HG02623 (cell line): ENCODE data around the gene GUCY1A2.
A peak's percentile ranks its signal among the peaks of the same experiment; 100 is the strongest.
"Not testable (repeated sequence)": the region's sequence is repeated elsewhere in the genome, so short reads cannot be mapped to it uniquely, and the experiment has no call there.

Experiments
- ATAC-seq: cut with Tn5 transposase; IDR thresholded peaks from one replicate; pipeline ENCODE4 v1.9.1; 2021; ENCODE audit warnings: moderate library complexity; ENCODE audit not compliant: unreplicated experiment

GUCY1A2 gene, protein sequence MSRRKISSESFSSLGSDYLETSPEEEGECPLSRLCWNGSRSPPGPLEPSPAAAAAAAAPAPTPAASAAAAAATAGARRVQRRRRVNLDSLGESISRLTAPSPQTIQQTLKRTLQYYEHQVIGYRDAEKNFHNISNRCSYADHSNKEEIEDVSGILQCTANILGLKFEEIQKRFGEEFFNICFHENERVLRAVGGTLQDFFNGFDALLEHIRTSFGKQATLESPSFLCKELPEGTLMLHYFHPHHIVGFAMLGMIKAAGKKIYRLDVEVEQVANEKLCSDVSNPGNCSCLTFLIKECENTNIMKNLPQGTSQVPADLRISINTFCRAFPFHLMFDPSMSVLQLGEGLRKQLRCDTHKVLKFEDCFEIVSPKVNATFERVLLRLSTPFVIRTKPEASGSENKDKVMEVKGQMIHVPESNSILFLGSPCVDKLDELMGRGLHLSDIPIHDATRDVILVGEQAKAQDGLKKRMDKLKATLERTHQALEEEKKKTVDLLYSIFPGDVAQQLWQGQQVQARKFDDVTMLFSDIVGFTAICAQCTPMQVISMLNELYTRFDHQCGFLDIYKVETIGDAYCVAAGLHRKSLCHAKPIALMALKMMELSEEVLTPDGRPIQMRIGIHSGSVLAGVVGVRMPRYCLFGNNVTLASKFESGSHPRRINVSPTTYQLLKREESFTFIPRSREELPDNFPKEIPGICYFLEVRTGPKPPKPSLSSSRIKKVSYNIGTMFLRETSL

DNA sequence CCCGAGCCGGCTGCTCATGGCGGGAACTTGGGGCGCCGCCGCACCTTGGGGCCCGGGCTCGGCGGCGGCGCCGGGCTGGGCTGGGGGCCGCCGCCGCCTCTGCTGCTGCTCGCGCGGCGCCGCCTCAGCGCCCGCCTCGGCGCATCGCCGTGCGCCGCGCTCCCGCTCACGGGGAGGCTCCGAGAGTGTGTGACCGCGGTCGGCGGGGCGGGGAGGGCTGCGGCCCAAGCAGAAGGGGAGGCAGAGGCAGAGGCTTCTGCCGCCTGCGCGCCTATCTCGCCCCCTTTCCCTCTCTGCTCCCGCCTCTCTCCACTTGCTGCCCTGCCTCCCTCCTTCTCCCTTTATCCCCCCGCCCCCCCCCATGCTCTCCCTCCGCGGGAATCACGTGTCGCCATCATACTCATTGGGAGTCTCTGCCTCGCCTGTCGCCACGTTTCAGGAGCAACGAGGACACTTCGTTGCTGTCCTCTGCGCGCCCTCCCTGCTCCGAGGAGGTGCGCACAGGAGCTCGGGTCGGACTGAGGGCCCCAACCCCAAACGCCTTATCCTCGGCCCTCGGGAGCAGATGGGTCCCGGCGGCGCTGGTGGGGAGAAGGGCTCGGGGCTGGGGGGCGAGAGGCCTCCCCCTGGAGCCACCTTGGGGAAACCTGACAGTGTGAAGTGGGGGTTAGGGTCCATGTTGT is at the start of gene GUCY1A2:
GUCY1A2 (minus strand) TSS at position 258 of the 683 bp plus-strand sequence. CDS start 421 bp downstream, outside the sequence.
- peak; percentile 29 for ATAC-seq

GRCh38 chr11:107054391-107054790 is 36.1 kb upstream of the GUCY1A2 start:
- no peak for ATAC-seq

GRCh38 chr11:107051332-107051731 is 33.1 kb upstream of the GUCY1A2 start:
- ATAC-seq: not testable (repeated sequence)

- not testable (repeated sequence) for ATAC-seq
These were observed 32.6 kb upstream of the GUCY1A2 start for GRCh38 chr11:107050899-107051298.

DNA sequence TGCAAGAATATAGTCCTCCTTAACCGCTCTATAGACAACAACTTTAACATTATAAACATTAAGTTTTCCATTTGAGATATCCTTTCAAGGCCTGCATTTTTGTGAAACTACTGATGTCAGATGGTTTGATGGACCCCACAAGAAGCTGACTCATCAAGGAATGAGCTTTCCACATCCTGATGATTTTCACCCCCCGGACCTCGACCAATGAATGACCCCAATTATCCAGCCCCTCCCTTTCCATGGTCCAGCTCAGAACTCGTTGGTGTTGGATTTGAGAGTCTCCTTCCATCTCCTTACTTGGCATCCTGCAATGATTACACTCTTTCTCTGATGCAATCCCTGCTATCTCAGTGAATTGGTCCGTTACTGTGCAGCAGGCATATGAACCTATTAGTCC is 31.8 kb upstream of the GUCY1A2 start:
- ATAC-seq: no peak

- ATAC-seq: no peak
These were observed 26.2 kb upstream of the GUCY1A2 start for GRCh38 chr11:107044503-107044902.

DNA sequence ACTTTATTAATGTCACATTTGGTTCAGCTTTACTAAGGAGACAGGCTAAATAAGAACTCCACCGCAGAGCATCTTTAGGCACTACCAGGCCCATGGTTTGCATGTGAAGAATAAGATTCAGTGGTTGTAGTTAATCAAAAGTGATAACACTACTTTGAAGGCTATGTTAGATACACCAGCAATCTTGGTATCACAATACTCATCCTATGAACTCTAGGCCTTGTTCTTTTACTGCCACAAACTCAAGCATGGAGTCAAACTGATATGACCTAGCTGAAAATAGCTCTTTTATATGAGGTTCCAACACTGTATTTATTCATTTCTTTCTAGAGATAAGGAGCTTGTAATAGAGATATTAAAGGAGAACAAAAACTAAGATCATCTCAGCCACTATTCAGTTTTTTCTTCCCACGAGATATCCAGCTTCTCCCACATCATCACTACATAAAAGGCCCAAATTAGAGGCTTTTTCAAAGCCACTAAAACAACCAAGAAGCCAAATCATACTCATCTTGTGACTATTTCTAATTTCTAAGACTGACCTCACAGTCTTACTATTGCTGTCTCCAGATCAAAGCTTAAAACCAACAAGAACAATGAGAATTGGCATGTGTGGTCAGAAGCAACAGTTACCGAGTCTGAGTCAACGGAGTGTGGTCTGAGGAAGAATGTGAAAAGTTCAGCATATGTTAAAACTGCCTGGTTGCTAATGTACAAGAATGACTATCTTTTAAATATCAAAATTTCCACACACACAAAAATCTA is 25.1 kb upstream of the GUCY1A2 start:
- peak; percentile 75 for ATAC-seq

DNA sequence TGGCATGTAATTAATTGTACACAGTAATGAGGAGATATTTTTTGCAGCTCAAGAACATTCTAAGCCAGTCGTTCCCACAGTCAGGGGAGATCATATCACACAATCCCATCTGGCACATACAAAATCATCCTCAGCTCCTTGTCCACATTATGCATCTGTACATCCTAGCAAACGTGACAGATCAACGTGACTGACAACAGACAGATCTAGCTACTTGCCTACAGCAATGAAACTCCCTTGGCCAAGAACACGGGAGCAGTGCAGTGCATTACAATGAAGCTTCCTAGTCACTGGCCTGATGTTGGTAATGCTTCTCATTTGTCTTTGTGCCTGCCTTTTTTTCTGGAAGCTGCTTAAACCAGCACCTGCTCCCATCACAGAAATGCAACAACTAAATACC is 24.5 kb upstream of the GUCY1A2 start:
- no peak for ATAC-seq

- peak; percentile 33 for ATAC-seq
These were observed 22.8 kb upstream of the GUCY1A2 start for GRCh38 chr11:107041088-107041444.

DNA sequence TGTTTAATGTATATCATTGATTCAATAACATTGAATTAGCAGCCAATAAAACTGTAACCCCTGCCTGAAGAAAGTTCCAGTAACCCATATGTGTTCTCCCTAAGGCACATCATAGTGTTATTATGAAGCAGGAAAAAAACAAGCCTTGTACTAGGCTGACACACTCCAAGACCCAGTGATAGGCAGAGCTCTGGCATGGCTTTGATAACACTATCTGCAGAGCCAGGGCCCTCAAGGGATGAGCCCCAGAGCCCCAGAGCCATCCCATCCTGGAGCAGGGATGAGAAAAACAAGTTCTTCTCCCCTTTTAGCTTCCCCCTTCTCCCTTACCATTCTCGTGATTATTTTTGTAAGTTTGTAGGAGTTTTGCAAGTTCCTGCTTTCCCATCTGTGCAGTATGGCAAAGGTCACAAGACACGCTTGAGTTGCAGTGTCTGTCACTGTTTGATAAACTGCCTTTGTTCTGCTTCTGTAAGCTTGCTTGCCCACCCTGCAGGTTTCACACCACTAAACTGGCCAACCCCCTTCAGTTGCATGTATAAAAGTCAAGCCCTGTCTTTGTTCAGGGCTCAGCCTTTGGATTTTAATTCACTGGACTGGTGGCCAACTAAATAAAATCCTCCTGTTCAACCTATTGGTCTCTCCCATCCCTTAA is 22.3 kb upstream of the GUCY1A2 start:
- ATAC-seq: no peak

- ATAC-seq: no peak
These were observed 7.4 kb upstream of the GUCY1A2 start for GRCh38 chr11:107025673-107026072.

GRCh38 chr11:107020594-107020993 is 2.3 kb upstream of the GUCY1A2 start:
- no peak for ATAC-seq

DNA sequence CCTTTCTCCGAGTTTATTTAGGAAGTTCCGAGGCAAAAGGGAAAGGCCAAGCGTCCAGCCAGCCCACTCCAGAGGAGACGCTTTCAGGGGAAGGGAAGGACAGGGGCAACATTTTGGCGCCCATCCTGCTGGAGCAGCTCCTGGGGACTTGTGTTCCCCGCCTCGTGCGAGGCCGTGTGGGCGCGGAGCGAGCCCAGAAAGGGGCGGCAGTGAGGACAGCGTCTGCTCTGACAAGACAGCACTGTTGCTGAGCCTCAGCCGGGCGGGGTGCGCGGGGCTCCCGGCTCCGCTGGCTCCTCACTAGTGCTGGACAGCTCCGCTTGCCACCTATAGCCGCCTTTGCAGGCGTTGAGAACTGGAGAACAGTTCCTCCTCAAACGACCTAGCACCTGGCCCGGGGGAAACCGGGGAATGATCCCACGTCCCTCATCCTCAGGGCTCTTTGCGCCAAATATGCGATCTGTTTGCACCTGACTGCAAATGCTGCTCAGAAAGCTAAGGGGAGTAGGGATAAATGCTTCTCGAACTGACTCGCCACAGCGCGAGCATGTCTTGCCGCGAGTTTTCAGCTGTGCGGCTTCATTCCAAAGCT is 722 bp upstream of the GUCY1A2 start:
- no peak for ATAC-seq

GRCh38 chr11:107017433-107018218 is 650 bp downstream of the GUCY1A2 start:
- ATAC-seq: peak; percentile 44

- no peak for ATAC-seq
These were observed 1.2 kb downstream of the GUCY1A2 start for GRCh38 chr11:107017104-107017432.

DNA sequence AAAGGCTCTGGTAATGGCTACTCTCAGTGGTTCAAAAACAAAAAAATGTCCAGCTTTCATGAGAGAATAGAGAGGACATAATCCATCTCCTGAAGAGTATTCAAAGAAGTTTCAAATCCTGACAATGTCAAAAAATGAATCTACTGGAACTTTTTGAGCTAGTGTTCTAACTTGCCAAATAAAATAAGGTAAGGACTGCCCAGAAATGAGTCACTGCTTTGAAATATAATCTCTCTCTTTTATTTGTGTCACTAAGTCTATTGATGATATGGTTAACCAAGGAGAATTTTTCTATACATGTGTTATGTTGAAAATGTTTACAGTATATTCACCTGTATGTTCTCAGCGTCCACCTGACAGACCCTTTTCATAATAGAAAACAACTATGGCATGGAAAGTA is 3.4 kb downstream of the GUCY1A2 start:
- ATAC-seq: no peak

DNA sequence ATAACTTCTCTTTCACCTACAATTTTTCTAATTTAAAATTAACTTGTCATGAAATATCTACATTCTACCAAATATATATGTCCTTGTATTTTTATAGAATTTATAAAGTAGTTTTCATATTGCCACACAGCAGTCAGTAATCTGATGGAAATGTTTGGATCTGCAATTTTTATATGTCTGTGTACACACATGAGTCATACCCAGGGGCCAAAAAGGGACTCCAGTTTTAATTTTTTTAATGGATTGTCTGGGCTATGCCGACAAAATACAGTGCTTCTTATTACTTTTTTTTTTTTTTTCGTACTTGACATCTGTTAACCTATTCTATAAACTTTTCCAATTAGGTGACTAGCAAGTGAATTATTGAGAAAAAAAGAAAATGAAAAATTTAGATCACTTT is 6.3 kb downstream of the GUCY1A2 start:
- ATAC-seq: no peak

DNA sequence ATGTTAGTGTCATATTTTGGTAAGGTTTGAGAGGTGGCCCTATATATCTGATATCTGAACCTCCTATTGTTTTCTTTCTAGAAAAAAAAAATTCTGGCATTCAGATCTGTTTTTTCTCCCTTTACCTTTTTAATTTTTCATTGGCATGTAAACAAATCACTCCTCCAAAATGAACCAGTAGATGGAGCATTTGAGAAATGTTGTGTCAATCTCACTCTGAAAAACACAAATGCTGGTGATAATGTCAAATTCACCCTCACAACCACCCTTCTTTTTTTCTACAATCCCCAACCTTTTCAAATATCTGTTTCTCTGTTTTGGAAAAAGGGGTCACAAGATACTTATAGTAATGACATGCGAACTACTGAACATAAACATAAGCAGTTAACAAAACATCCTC is 9.1 kb downstream of the GUCY1A2 start:
- no peak for ATAC-seq

DNA sequence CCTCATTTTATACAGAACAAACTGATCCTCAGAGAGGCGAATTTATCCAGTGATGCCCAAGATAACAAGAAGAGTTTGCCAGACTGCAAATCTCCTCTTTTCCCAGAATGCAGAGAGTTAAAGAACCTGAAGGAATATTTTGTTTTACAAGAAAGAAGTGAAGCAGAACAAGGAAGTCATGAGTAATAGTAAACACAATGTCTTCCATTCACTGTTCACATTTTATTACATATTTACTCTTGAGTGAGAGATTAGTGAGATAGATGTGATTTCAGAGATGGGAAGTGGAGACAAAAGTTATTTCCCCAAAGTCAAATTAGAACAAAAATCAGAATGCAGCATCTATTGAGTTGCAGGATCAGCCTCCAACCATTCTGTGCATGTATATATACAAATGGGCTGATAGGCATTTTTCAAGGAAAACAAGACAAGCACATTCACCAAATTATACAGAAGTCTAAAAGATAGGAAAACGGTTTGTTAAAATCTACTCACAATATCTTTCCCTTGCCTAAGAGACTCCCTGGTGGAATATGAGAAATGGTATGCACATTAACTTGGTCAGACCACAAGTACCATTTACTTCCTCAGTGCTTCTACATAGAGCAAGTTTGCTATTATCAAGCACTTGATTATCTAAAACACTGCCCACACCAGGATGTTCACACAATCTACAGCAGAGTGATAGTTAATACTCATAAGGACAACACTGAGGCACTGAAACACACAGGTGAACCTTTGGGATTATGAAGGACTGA is 12.0 kb downstream of the GUCY1A2 start:
- ATAC-seq: no peak
